Neural progenitor cell (in vitro differentiated cells): ENCODE measurements around the gene ZNF423. TPM values are rescaled to one million over a fixed set of nuclear protein-coding genes. Genes with fewer than 3 reads are reported as not detected.

Source experiments
- DNase-seq: peaks from one replicate; pipeline ENCODE4 v3.0.0-alpha.2; 2016; ENCODE audit warnings: low spot score
- H2AFZ ChIP-seq: fragments of 200-600 bp; sonication (generic); replicated peaks from 2 replicates; pipeline ENCODE4 v1.6.1; 2016; ENCODE audit warnings: antibody characterized with exemption
- H3F3A ChIP-seq: fragments of 200-600 bp; sonication (generic); 2 replicates; pipeline ENCODE4 v1.6.1; 2016; ENCODE audit warnings: antibody characterized with exemption, low read depth
- H3K27ac ChIP-seq: fragments of 200-600 bp; sonication (generic); 2 replicates; pipeline ENCODE4 v1.5.1; 2016; ENCODE audit warnings: mild to moderate bottlenecking
- H3K27me3 ChIP-seq: fragments of 200-600 bp; sonication (generic); 2 replicates; pipeline ENCODE4 v1.6.1; 2016; ENCODE audit warnings: mild to moderate bottlenecking, moderate library complexity
- H3K36me3 ChIP-seq: fragments of 200-600 bp; sonication (generic); 2 replicates; pipeline ENCODE4 v1.5.1; 2016
- H3K4me1 ChIP-seq: fragments of 200-600 bp; sonication (generic); 2 replicates; pipeline ENCODE4 v1.6.1; 2016; ENCODE audit warnings: mixed run types
- H3K4me2 ChIP-seq: fragments of 200-600 bp; sonication (generic); 2 replicates; pipeline ENCODE4 v1.6.1; 2016
- H3K4me3 ChIP-seq: fragments of 200-600 bp; sonication (generic); 2 replicates; pipeline ENCODE4 v1.5.1; 2016
- H3K79me2 ChIP-seq: fragments of 200-600 bp; sonication (generic); 2 replicates; pipeline ENCODE4 v1.6.1; 2016; ENCODE audit warnings: low read depth
- H3K9ac ChIP-seq: fragments of 200-600 bp; sonication (generic); 2 replicates; pipeline ENCODE4 v1.6.1; 2016
- H3K9me3 ChIP-seq: fragments of 200-600 bp; sonication (generic); 2 replicates; pipeline ENCODE4 v1.5.1; 2016; ENCODE audit warnings: low read depth
- H4K20me1 ChIP-seq: fragments of 200-600 bp; sonication (generic); 2 replicates; pipeline ENCODE4 v1.6.1; 2016; ENCODE audit warnings: low read depth
- H3K27ac Mint-ChIP-seq: 3 replicates; pipeline ENCODE4 v1.8.0; 2021; ENCODE audit warnings: mixed read lengths
- H3K27me3 Mint-ChIP-seq: 2 replicates; pipeline ENCODE4 v1.8.0; 2022; ENCODE audit warnings: low read depth, mild to moderate bottlenecking, inconsistent platforms, moderate library complexity, mixed read lengths; ENCODE audit not compliant: insufficient read depth
- H3K36me3 Mint-ChIP-seq: 3 replicates; pipeline ENCODE4 v1.8.0; 2021; ENCODE audit warnings: mixed read lengths
- H3K4me1 Mint-ChIP-seq: 3 replicates; pipeline ENCODE4 v1.8.0; 2021; ENCODE audit warnings: mixed read lengths
- H3K4me3 Mint-ChIP-seq: 3 replicates; pipeline ENCODE4 v1.8.0; 2021; ENCODE audit warnings: mild to moderate bottlenecking, moderate library complexity, mixed read lengths
- H3K9me3 Mint-ChIP-seq: 3 replicates; pipeline ENCODE4 v1.8.0; 2020; ENCODE audit warnings: mixed read lengths
- CTCF ChIP-seq: fragments of 200-600 bp; sonication (generic); IDR thresholded peaks from 2 replicates; pipeline ENCODE4 v1.5.1; 2017; ENCODE audit warnings: antibody characterized with exemption, mild to moderate bottlenecking
- EZH2 ChIP-seq: fragments of 200-600 bp; sonication (generic); IDR thresholded peaks from 2 replicates; pipeline ENCODE4 v1.6.1; 2017; ENCODE audit warnings: antibody characterized with exemption, mild to moderate bottlenecking, moderate library complexity
- EZH2phosphoT487 ChIP-seq: fragments of 200-600 bp; sonication (generic); IDR thresholded peaks from 2 replicates; pipeline ENCODE4 v1.6.1; 2017; ENCODE audit warnings: antibody characterized with exemption
- total RNA-seq: library from RNA; depleted of rRNA; stranded (reverse); fragments of >200 nt; gene quantifications from 2 replicates; pipeline ENCODE4 v1.2.3, GENCODE V29; 2015; ENCODE audit warnings: low replicate concordance

Gene ZNF423
- total RNA-seq, 1 donor from 2014 or later: 21.9 TPM

- TF ChIP-seq CTCF: no peak
- no peak for TF ChIP-seq EZH2
- no peak for TF ChIP-seq EZH2phosphoT487
- H2AFZ ChIP-seq: no peak overlapping the region
- H3K27me3 Mint-ChIP-seq: peaks cover 9% of the 10 kb centered on the region
- no peak overlapping the region for H3K4me2 ChIP-seq
- no peaks in the 10 kb centered on the region for H4K20me1 ChIP-seq
- no peak for DNase-seq
- H3K27ac Mint-ChIP-seq: no peak overlapping the region
- no peak overlapping the region for H3K9ac ChIP-seq
- H3K4me1 ChIP-seq: peaks cover 32% of the 10 kb centered on the region
- H3K4me3 Mint-ChIP-seq: no peak overlapping the region
- no peaks in the 10 kb centered on the region for H3K36me3 Mint-ChIP-seq
- peaks cover 51% of the 10 kb centered on the region for H3K27me3 ChIP-seq
- H3K79me2 ChIP-seq: peaks cover 6% of the 10 kb centered on the region
- H3K27ac ChIP-seq: no peak overlapping the region
- peaks cover 40% of the 10 kb centered on the region for H3K4me1 Mint-ChIP-seq
- H3K9me3 ChIP-seq: no peaks in the 10 kb centered on the region
- no peak overlapping the region for H3K4me3 ChIP-seq
- H3K36me3 ChIP-seq: no peaks in the 10 kb centered on the region
- H3F3A ChIP-seq: peaks cover 47% of the 10 kb centered on the region
- H3K9me3 Mint-ChIP-seq: no peaks in the 10 kb centered on the region
These were observed 5.4 kb upstream of the ZNF423 start for GRCh38 chr16:49861299-49861698.

GRCh38 chr16:49860593-49860992, 4.7 kb upstream of the ZNF423 start:
- peaks cover 34% of the 10 kb centered on the region for H3K4me1 Mint-ChIP-seq
- Histone ChIP-seq H3K27me3 (peaks cover 51% of the 10 kb centered on the region), H3F3A (peaks cover 45% of the 10 kb centered on the region), H2AFZ (no peak overlapping the region), H3K36me3 (no peaks in the 10 kb centered on the region), H3K4me3 (no peak overlapping the region), H3K9ac (no peak overlapping the region), H3K9me3 (no peaks in the 10 kb centered on the region), H3K79me2 (peaks cover 12% of the 10 kb centered on the region), H3K27ac (no peak overlapping the region), H3K4me1 (peaks cover 25% of the 10 kb centered on the region), H3K4me2 (no peak overlapping the region), H4K20me1 (no peaks in the 10 kb centered on the region)
- no peaks in the 10 kb centered on the region for H3K9me3 Mint-ChIP-seq
- H3K27me3 Mint-ChIP-seq: peaks cover 9% of the 10 kb centered on the region
- no peak overlapping the region for H3K4me3 Mint-ChIP-seq
- H3K36me3 Mint-ChIP-seq: no peaks in the 10 kb centered on the region
- no peak for DNase-seq
- TF ChIP-seq CTCF (no peak), EZH2phosphoT487 (no peak), EZH2 (no peak)
- H3K27ac Mint-ChIP-seq: peak overlapping the region; percentile 12

DNA sequence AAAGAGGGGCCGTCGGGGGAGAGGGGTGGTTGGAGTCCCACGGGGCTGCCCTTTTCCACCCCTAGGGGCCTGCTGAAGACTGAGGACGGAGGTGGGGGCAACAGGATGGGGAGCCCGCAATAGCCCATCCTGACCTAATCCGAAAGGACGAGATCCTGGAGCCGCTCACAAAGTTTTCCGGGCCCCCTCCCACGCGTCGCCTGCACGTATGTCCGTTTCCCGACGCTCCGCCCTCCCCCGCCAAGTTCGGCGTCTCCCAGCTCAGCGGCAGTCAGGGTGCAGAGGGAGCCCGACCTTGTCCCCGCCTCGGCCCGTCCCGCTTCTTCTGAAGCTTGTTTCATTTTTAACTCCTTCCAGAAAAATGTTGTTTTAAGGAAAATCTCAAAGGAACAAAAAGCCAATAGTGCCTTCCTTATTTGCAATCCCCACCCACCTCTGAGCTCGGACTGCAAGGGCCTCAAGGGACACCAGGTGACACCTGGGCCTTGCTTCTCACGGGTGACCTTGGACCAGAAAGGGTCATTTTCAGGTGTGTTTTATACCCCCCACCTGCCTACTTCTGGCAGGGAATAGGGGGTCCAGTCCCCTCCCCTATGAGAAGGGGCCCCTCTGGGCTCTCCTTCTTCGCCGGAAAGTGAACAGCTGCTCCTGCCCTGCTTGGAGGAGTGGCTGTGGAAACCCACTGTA, 3.4 kb upstream of the ZNF423 start:
- no peaks in the 10 kb centered on the region for H3K36me3 Mint-ChIP-seq
- H3K9me3 ChIP-seq: no peaks in the 10 kb centered on the region
- peaks cover 29% of the 10 kb centered on the region for H3K4me1 Mint-ChIP-seq
- no peak overlapping the region for H3K27ac ChIP-seq
- H3K9ac ChIP-seq: no peak overlapping the region
- TF ChIP-seq EZH2 (no peak), EZH2phosphoT487 (peak; percentile 51)
- peak overlapping the region; percentile 96 for H3K4me3 ChIP-seq
- peak overlapping the region; percentile 91 for H3K4me2 ChIP-seq
- peaks cover 2% of the 10 kb centered on the region for H4K20me1 ChIP-seq
- no peaks in the 10 kb centered on the region for H3K9me3 Mint-ChIP-seq
- H3K27me3 Mint-ChIP-seq: peaks cover 12% of the 10 kb centered on the region
- no peak for DNase-seq
- H3K4me1 ChIP-seq: peaks cover 18% of the 10 kb centered on the region
- peak overlapping the region; percentile 75 for H3K4me3 Mint-ChIP-seq
- H3K27me3 ChIP-seq: peaks cover 51% of the 10 kb centered on the region
- H3K79me2 ChIP-seq: peaks cover 25% of the 10 kb centered on the region
- H3K36me3 ChIP-seq: no peaks in the 10 kb centered on the region
- peak overlapping the region; percentile 41 for H2AFZ ChIP-seq
- H3K27ac Mint-ChIP-seq: peak overlapping the region; percentile 88
- H3F3A ChIP-seq: peaks cover 41% of the 10 kb centered on the region
